ENCODE data around the gene VAX1. TPM values are rescaled to one million over a fixed set of nuclear protein-coding genes. Genes with fewer than 3 reads are reported as not detected.
"Not testable (repeated sequence)": the region's sequence is repeated elsewhere in the genome, so short reads cannot be mapped to it uniquely, and the experiment has no call there.

The VAX1 gene
- total RNA-seq, 6 donors from 2014 or later: not detected

GRCh38 chr10:117092386-117092785 is 45.7 kb downstream of the VAX1 start:
- 83 to 95% methylated on average over 6 of the region's 6 CpGs for WGBS, 2 donors

DNA sequence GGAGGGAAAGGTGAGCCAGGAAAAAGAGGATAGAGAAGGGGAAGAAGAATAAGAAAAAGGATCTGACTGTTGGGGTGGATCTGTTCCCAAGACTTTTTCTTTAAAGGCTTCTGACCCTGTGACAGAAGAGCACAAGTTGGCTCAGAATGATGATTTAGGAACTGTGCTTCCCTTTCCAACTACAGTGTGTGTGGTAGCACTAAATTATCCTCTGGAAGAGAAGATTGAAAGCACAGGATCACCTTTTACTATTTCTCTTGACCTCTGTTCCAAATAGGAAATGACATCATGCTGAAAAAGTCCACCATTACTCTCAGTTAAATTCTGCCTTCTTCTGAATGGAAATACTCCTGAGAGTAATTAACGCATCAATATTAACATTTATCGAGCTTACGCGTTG is 47.2 kb downstream of the VAX1 start:
- WGBS, 2 donors: 96% methylated on average over 4 of the region's 4 CpGs
- Histone ChIP-seq H3K4me3 (no peak overlapping the region), H3K27me3 (no peaks in the 10 kb centered on the region), H3K27ac (no peak overlapping the region), H3K4me1 (no peaks in the 10 kb centered on the region), H3K9me3 (no peaks in the 10 kb centered on the region), H3K36me3 (no peaks in the 10 kb centered on the region)
- ATAC-seq (ENCODE audit: low FRiP score in 2 of 2) (no peak), DNase-seq (no peak)
- TF ChIP-seq POLR2A (IDR thresholded peaks at IDR 0.05) (no peak), EP300 (IDR thresholded peaks at IDR 0.05) (no peak), POLR2AphosphoS5 (IDR thresholded peaks at IDR 0.05) (no peak), CTCF (IDR thresholded peaks at IDR 0.05) (no peak)

More at GRCh38 chr10:117092386-117092785, 45.7 kb downstream of the VAX1 start:
- DNase-seq (no peak), ATAC-seq (ENCODE audit: low FRiP score in 2 of 2) (no peak)
- no peak overlapping the region for H3K4me3 ChIP-seq
- TF ChIP-seq POLR2A (IDR thresholded peaks at IDR 0.05) (no peak), POLR2AphosphoS5 (IDR thresholded peaks at IDR 0.05) (no peak), CTCF (IDR thresholded peaks at IDR 0.05) (no peak), EP300 (IDR thresholded peaks at IDR 0.05) (no peak)
- no peaks in the 10 kb centered on the region for H3K36me3 ChIP-seq
- no peak overlapping the region for H3K27ac ChIP-seq
- no peaks in the 10 kb centered on the region for H3K9me3 ChIP-seq
- H3K27me3 ChIP-seq: no peaks in the 10 kb centered on the region
- H3K4me1 ChIP-seq: no peaks in the 10 kb centered on the region

- Histone ChIP-seq H3K27me3 (no peaks in the 10 kb centered on the region), H3K36me3 (no peaks in the 10 kb centered on the region), H3K4me3 (no peak overlapping the region), H3K4me1 (no peaks in the 10 kb centered on the region), H3K27ac (no peak overlapping the region), H3K9me3 (no peaks in the 10 kb centered on the region)
- WGBS, 2 donors: 72 to 88% methylated on average over 3 of the region's 3 CpGs
- no peak for ATAC-seq (ENCODE audit: low FRiP score in 2 of 2)
- DNase-seq: no peak
- TF ChIP-seq EP300 (IDR thresholded peaks at IDR 0.05) (no peak), POLR2AphosphoS5 (IDR thresholded peaks at IDR 0.05) (no peak), CTCF (IDR thresholded peaks at IDR 0.05) (no peak), POLR2A (IDR thresholded peaks at IDR 0.05) (no peak)
Observed at GRCh38 chr10:117087521-117087920, 50.5 kb downstream of the VAX1 start.

DNA sequence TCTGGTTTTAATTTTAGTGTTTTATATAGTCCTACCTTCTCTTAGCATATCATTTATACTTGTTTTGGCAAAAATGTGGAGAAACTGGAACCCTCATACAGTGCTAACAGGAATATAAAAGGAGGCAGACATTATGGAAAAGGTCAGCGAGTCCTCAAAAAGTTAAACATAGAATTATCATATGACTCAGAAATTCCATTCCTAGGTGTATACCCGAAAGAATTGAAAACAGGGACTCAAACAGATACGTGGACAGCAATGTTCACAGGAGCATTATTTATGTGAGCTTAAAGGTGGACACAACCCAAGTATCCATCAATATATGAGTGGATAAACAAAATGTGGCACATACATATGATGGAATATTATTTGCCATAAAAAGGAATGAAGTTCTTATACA is 51.5 kb downstream of the VAX1 start:
- H3K27ac ChIP-seq: no peak overlapping the region
- ATAC-seq (ENCODE audit: low FRiP score in 2 of 2): no peak
- 84 to 88% methylated on average over 3 of the region's 3 CpGs for WGBS, 2 donors
- H3K27me3 ChIP-seq: no peaks in the 10 kb centered on the region
- H3K4me1 ChIP-seq: no peaks in the 10 kb centered on the region
- DNase-seq: no peak
- no peak for TF ChIP-seq CTCF (IDR thresholded peaks at IDR 0.05)
- TF ChIP-seq POLR2A (IDR thresholded peaks at IDR 0.05): no peak
- TF ChIP-seq EP300 (IDR thresholded peaks at IDR 0.05): no peak
- no peak for TF ChIP-seq POLR2AphosphoS5 (IDR thresholded peaks at IDR 0.05)
- H3K4me3 ChIP-seq: no peak overlapping the region
- H3K36me3 ChIP-seq: no peaks in the 10 kb centered on the region
- no peaks in the 10 kb centered on the region for H3K9me3 ChIP-seq

- not testable (repeated sequence) for H3K27me3 ChIP-seq; H3K4me3 ChIP-seq; DNase-seq; H3K36me3 ChIP-seq; H3K27ac ChIP-seq; ATAC-seq (ENCODE audit: low FRiP score in 2 of 2); H3K4me1 ChIP-seq; H3K9me3 ChIP-seq
- WGBS, 2 donors: 81 to 85% methylated on average over 29 to 31 of the region's 31 CpGs
Observed at GRCh38 chr10:117084421-117085246, 53.4 kb downstream of the VAX1 start.

Small RNAs within 50 kb of the gene (small RNA-seq; reads per million reads assigned to genes)
- gene MIR3663: 0 reads per million in 4 donors

Other genes with a start within 250 kb of the VAX1 start
- gene SHTN1, start 133.1 kb downstream of the VAX1 start, total RNA-seq: 10 to 100 TPM; 32.3 to 67.9 (median 37.2) TPM
- not detected for gene KCNK18, start 59.2 kb upstream of the VAX1 start, total RNA-seq
- gene SLC18A2, start 102.8 kb upstream of the VAX1 start, total RNA-seq: 1 to 10 TPM in 4 of 6 donors, under 1 TPM in 2; 0.20 to 5.9 (median 2.8) TPM
- 10 to 100 TPM; 18.9 to 42.0 (median 34.0) TPM for gene PDZD8, start 237.2 kb upstream of the VAX1 start, total RNA-seq

All from upper lobe of left lung (tissue), 6 donors.